Mononuclear cell (primary cell): ENCODE measurements around the gene BABAM1. TPM values are rescaled to one million over a fixed set of nuclear protein-coding genes. Genes with fewer than 3 reads are reported as not detected.

Experiments
- H3K27me3 ChIP-seq: 2 replicates; pipeline ENCODE4 v1.6.0; 2011; ENCODE audit warnings: low read length, control low read depth; ENCODE audit not compliant: insufficient read depth
- H3K4me1 ChIP-seq: 2 replicates; pipeline ENCODE4 v1.5.1; 2011; ENCODE audit warnings: mild to moderate bottlenecking, low read length, control low read depth; ENCODE audit not compliant: insufficient read depth
- H3K4me3 ChIP-seq: 2 replicates; pipeline ENCODE4 v1.5.1; 2011; ENCODE audit warnings: mild to moderate bottlenecking, low read length, moderate library complexity
- H3K9me3 ChIP-seq: 2 replicates; pipeline ENCODE4 v1.5.1; 2011; ENCODE audit warnings: low read depth, mild to moderate bottlenecking, control low read depth, low read length
- total RNA-seq: library from RNA; depleted of rRNA; stranded (reverse); fragments of >200 nt; gene quantifications from one replicate; pipeline ENCODE4 v1.2.3, GENCODE V29; 2012

The BABAM1 gene
- 27.3 TPM for total RNA-seq

- H3K27me3 ChIP-seq = no peaks in the 10 kb centered on the region
- peaks cover 25% of the 10 kb centered on the region for H3K4me1 ChIP-seq
- peak within 1 kb of the TSS; percentile 94 for H3K4me3 ChIP-seq
- H3K9me3 ChIP-seq = no peaks in the 10 kb centered on the region
These were observed at the start of gene BABAM1 for GRCh38 chr19:17266975-17267788. Gene BABAM1 (plus strand): TSS chr19:17267443. CDS start chr19:17268807, 1,364 bp downstream.

GRCh38 chr19:17219286-17219685 is 48.0 kb upstream of the BABAM1 start:
- H3K4me3 ChIP-seq = no peak overlapping the region
- peaks cover 21% of the 10 kb centered on the region for H3K4me1 ChIP-seq
- H3K9me3 ChIP-seq = no peaks in the 10 kb centered on the region
- no peaks in the 10 kb centered on the region for H3K27me3 ChIP-seq

GRCh38 chr19:17220207-17220758 is 47.0 kb upstream of the BABAM1 start:
- Histone ChIP-seq H3K4me1 (peaks cover 16% of the 10 kb centered on the region), H3K27me3 (no peaks in the 10 kb centered on the region), H3K4me3 (no peak overlapping the region), H3K9me3 (no peaks in the 10 kb centered on the region)

- Histone ChIP-seq H3K4me1 (peaks cover 22% of the 10 kb centered on the region), H3K4me3 (no peak overlapping the region), H3K9me3 (no peaks in the 10 kb centered on the region), H3K27me3 (no peaks in the 10 kb centered on the region)
These were observed 42.2 kb upstream of the BABAM1 start for GRCh38 chr19:17225053-17225452.

- peak within 1 kb of the TSS; percentile 70 for H3K4me3 ChIP-seq
- H3K9me3 ChIP-seq = no peaks in the 10 kb centered on the region
- H3K4me1 ChIP-seq = peaks cover 22% of the 10 kb centered on the region
- H3K27me3 ChIP-seq = no peaks in the 10 kb centered on the region
These were observed 41.0 kb upstream of the BABAM1 start, which contains the start of gene OCEL1 for GRCh38 chr19:17226002-17226933. Gene OCEL1 (plus strand): TSS chr19:17226226. CDS start chr19:17226248, 22 bp downstream.

- Histone ChIP-seq H3K27me3 (no peaks in the 10 kb centered on the region), H3K9me3 (no peaks in the 10 kb centered on the region), H3K4me1 (peaks cover 22% of the 10 kb centered on the region), H3K4me3 (no peak overlapping the region)
These were observed 39.4 kb upstream of the BABAM1 start for GRCh38 chr19:17227798-17228367.

GRCh38 chr19:17229890-17230289 is 37.4 kb upstream of the BABAM1 start:
- Histone ChIP-seq H3K27me3 (no peaks in the 10 kb centered on the region), H3K4me1 (peaks cover 23% of the 10 kb centered on the region), H3K9me3 (no peaks in the 10 kb centered on the region), H3K4me3 (no peak overlapping the region)

GRCh38 chr19:17232258-17232657 is 35.0 kb upstream of the BABAM1 start:
- H3K27me3 ChIP-seq = no peaks in the 10 kb centered on the region
- H3K4me1 ChIP-seq = peaks cover 17% of the 10 kb centered on the region
- no peaks in the 10 kb centered on the region for H3K9me3 ChIP-seq
- no peak overlapping the region for H3K4me3 ChIP-seq

GRCh38 chr19:17234911-17235299 is 32.3 kb upstream of the BABAM1 start:
- Histone ChIP-seq H3K9me3 (no peaks in the 10 kb centered on the region), H3K27me3 (no peaks in the 10 kb centered on the region), H3K4me3 (peak overlapping the region; percentile 45)

GRCh38 chr19:17235300-17235970 is 31.8 kb upstream of the BABAM1 start:
- peaks cover 16% of the 10 kb centered on the region for H3K4me1 ChIP-seq
- H3K9me3 ChIP-seq = no peaks in the 10 kb centered on the region
- no peaks in the 10 kb centered on the region for H3K27me3 ChIP-seq
- H3K4me3 ChIP-seq = peak overlapping the region; percentile 45

More at GRCh38 chr19:17234911-17235299, 32.3 kb upstream of the BABAM1 start:
- H3K4me1 ChIP-seq = peaks cover 16% of the 10 kb centered on the region

- H3K4me1 ChIP-seq = peaks cover 16% of the 10 kb centered on the region
- H3K9me3 ChIP-seq = no peaks in the 10 kb centered on the region
- H3K4me3 ChIP-seq = peak overlapping the region; percentile 45
- H3K27me3 ChIP-seq = no peaks in the 10 kb centered on the region
These were observed 31.1 kb upstream of the BABAM1 start for GRCh38 chr19:17235971-17236777.

- H3K9me3 ChIP-seq = no peaks in the 10 kb centered on the region
- no peaks in the 10 kb centered on the region for H3K27me3 ChIP-seq
- peaks cover 16% of the 10 kb centered on the region for H3K4me1 ChIP-seq
These were observed 30.3 kb upstream of the BABAM1 start for GRCh38 chr19:17236811-17237543.

More at GRCh38 chr19:17236811-17237543, 30.3 kb upstream of the BABAM1 start:
- H3K4me3 ChIP-seq = no peak overlapping the region
